Activated CD4-positive, alpha-beta T cell treated with anti-CD3 and anti-CD28 coated beads, Interleukin-2, amount 10 ng/mL, durations not matched to agents 7 days and 5 days (primary cell): ENCODE measurements around the gene CHCT1. TPM values are rescaled to one million over a fixed set of nuclear protein-coding genes. Genes with fewer than 3 reads are reported as not detected.
"Not testable (repeated sequence)": the region's sequence is repeated elsewhere in the genome, so short reads cannot be mapped to it uniquely, and the experiment has no call there.

Source experiments
- CTCF ChIA-PET: fragments of 350-600 bp; sonication (Branson Sonifier 250); formaldehyde crosslinking; loops from one replicate; lab custom pipeline; 2021; ENCODE audit warnings: antibody characterized with exemption; lab: Charles Lee
- POLR2A ChIA-PET: fragments of 350-600 bp; sonication (Branson Sonifier 250); formaldehyde crosslinking; loops from one replicate; lab custom pipeline; 2021; ENCODE audit warnings: antibody characterized with exemption; lab: Charles Lee
- DNase-seq: peaks from one replicate; pipeline ENCODE4 v3.0.0-alpha.2; 2020
- H3K27ac Mint-ChIP-seq: one replicate; pipeline ENCODE4 v1.8.0; 2021; ENCODE audit warnings: mild to moderate bottlenecking, moderate library complexity, mixed read lengths
- H3K27me3 Mint-ChIP-seq: one replicate; pipeline ENCODE4 v1.8.0; 2021; ENCODE audit warnings: mixed read lengths
- H3K36me3 Mint-ChIP-seq: one replicate; pipeline ENCODE4 v1.8.0; 2021; ENCODE audit warnings: low read depth, mixed read lengths
- H3K4me1 Mint-ChIP-seq: one replicate; pipeline ENCODE4 v1.8.0; 2021; ENCODE audit warnings: mixed read lengths
- H3K4me3 Mint-ChIP-seq: one replicate; pipeline ENCODE4 v1.8.0; 2021; ENCODE audit warnings: mild to moderate bottlenecking, moderate library complexity, mixed read lengths
- H3K9me3 Mint-ChIP-seq: one replicate; pipeline ENCODE4 v1.8.0; 2021; ENCODE audit warnings: mixed read lengths
- total RNA-seq, 2 experiments: library from RNA; stranded (reverse); gene quantifications; one replicate each; pipeline ENCODE4 v1.2.3, GENCODE V29; 2021

The CHCT1 gene
- not detected for total RNA-seq

- Mint-ChIP-seq H3K36me3 (no peaks in the 10 kb centered on the region), H3K4me3 (peak within 1 kb of the TSS; percentile 69), H3K4me1 (peaks cover 7% of the 10 kb centered on the region), H3K27me3 (peaks cover 3% of the 10 kb centered on the region), H3K27ac (peak within 1 kb of the TSS; percentile 77), H3K9me3 (no peaks in the 10 kb centered on the region)
- no peak for DNase-seq
- ChIA-PET CTCF (no interaction called here), POLR2A (no interaction called here)
Observed at GRCh38 chr17:60422162-60422665, at the start of gene CHCT1. TSS of gene CHCT1 (plus strand) at chr17:60422489. CDS start at chr17:60422593, 104 bp downstream.

GRCh38 chr17:60372790-60373483 lies 49.4 kb upstream of the CHCT1 start:
- H3K4me1 Mint-ChIP-seq, result peaks cover 17% of the 10 kb centered on the region
- CTCF ChIA-PET, result interaction anchor here (0.6 to 2.0 kb wide), 6 partner anchors 14 to 572 kb away, joined by 3 to 10 read pairs (median 3); no protein-coding TSS in a partner anchor

GRCh38 chr17:60378187-60378586 lies 44.1 kb upstream of the CHCT1 start:
- POLR2A ChIA-PET, H3K27me3 Mint-ChIP-seq, H3K36me3 Mint-ChIP-seq, DNase-seq, H3K27ac Mint-ChIP-seq, H3K4me3 Mint-ChIP-seq, H3K4me1 Mint-ChIP-seq, H3K9me3 Mint-ChIP-seq: not testable (repeated sequence)
- CTCF ChIA-PET, result interaction anchor here (0.6 kb wide), 1 partner anchor 43 kb away, joined by 3 read pairs; no protein-coding TSS in a partner anchor

More at GRCh38 chr17:60372790-60373483, 49.4 kb upstream of the CHCT1 start:
- peaks cover 3% of the 10 kb centered on the region for H3K36me3 Mint-ChIP-seq
- no peaks in the 10 kb centered on the region for H3K27me3 Mint-ChIP-seq
- no peak overlapping the region for H3K4me3 Mint-ChIP-seq
- H3K9me3 Mint-ChIP-seq, result no peaks in the 10 kb centered on the region
- POLR2A ChIA-PET, result no interaction called here
- no peak overlapping the region for H3K27ac Mint-ChIP-seq
- DNase-seq, result no peak

GRCh38 chr17:60379461-60379860 lies 42.8 kb upstream of the CHCT1 start:
- POLR2A ChIA-PET, H3K4me3 Mint-ChIP-seq, H3K9me3 Mint-ChIP-seq, H3K27me3 Mint-ChIP-seq, DNase-seq, H3K36me3 Mint-ChIP-seq, H3K27ac Mint-ChIP-seq, H3K4me1 Mint-ChIP-seq, CTCF ChIA-PET: not testable (repeated sequence)

- H3K9me3 Mint-ChIP-seq, result no peaks in the 10 kb centered on the region
- H3K4me1 Mint-ChIP-seq, result peaks cover 24% of the 10 kb centered on the region
- ChIA-PET CTCF (no interaction called here), POLR2A (no interaction called here)
- H3K36me3 Mint-ChIP-seq, result peaks cover 2% of the 10 kb centered on the region
- no peaks in the 10 kb centered on the region for H3K27me3 Mint-ChIP-seq
- no peak overlapping the region for H3K27ac Mint-ChIP-seq
- DNase-seq, result no peak
- H3K4me3 Mint-ChIP-seq, result no peak overlapping the region
Observed at GRCh38 chr17:60381958-60382357, 40.3 kb upstream of the CHCT1 start.

GRCh38 chr17:60383379-60383778 lies 38.9 kb upstream of the CHCT1 start:
- Mint-ChIP-seq H3K4me3 (no peak overlapping the region), H3K27ac (no peak overlapping the region), H3K4me1 (peaks cover 27% of the 10 kb centered on the region), H3K36me3 (peaks cover 2% of the 10 kb centered on the region), H3K9me3 (no peaks in the 10 kb centered on the region), H3K27me3 (no peaks in the 10 kb centered on the region)
- ChIA-PET POLR2A (no interaction called here), CTCF (interaction anchor here (0.7 to 1.1 kb wide), 3 partner anchors 9 to 254 kb away, joined by 3 read pairs; partner anchors contain the start of gene USP32)
- DNase-seq, result no peak

- H3K4me1 Mint-ChIP-seq, result peaks cover 36% of the 10 kb centered on the region
- H3K4me3 Mint-ChIP-seq, POLR2A ChIA-PET, H3K9me3 Mint-ChIP-seq, DNase-seq, H3K36me3 Mint-ChIP-seq, H3K27me3 Mint-ChIP-seq, H3K27ac Mint-ChIP-seq: not testable (repeated sequence)
- CTCF ChIA-PET, result interaction anchor here (0.7 kb wide), 1 partner anchor 27 kb away, joined by 4 read pairs; no protein-coding TSS in a partner anchor
Observed at GRCh38 chr17:60384921-60385320, 37.4 kb upstream of the CHCT1 start.

GRCh38 chr17:60386147-60387058 lies 35.9 kb upstream of the CHCT1 start:
- H3K4me3 Mint-ChIP-seq, result no peak overlapping the region
- CTCF ChIA-PET, result interaction anchor here (0.6 to 0.8 kb wide), 3 partner anchors 16 to 928 kb away, joined by 3 to 5 read pairs (median 4); no protein-coding TSS in a partner anchor
- H3K36me3 Mint-ChIP-seq, result peaks cover 3% of the 10 kb centered on the region
- no peak overlapping the region for H3K27ac Mint-ChIP-seq
- DNase-seq, result no peak
- POLR2A ChIA-PET, result no interaction called here
- H3K4me1 Mint-ChIP-seq, result peaks cover 47% of the 10 kb centered on the region
- no peaks in the 10 kb centered on the region for H3K9me3 Mint-ChIP-seq
- H3K27me3 Mint-ChIP-seq, result no peaks in the 10 kb centered on the region

- Mint-ChIP-seq H3K36me3 (peaks cover 3% of the 10 kb centered on the region), H3K4me3 (no peak overlapping the region), H3K27me3 (no peaks in the 10 kb centered on the region), H3K9me3 (no peaks in the 10 kb centered on the region), H3K27ac (no peak overlapping the region), H3K4me1 (peaks cover 47% of the 10 kb centered on the region)
- POLR2A ChIA-PET, result no interaction called here
- DNase-seq, result no peak
- CTCF ChIA-PET, result no interaction called here
Observed at GRCh38 chr17:60387666-60388065, 34.6 kb upstream of the CHCT1 start.

GRCh38 chr17:60388742-60389141 lies 33.5 kb upstream of the CHCT1 start:
- Mint-ChIP-seq H3K4me3 (no peak overlapping the region), H3K27ac (no peak overlapping the region), H3K9me3 (no peaks in the 10 kb centered on the region), H3K4me1 (peaks cover 52% of the 10 kb centered on the region), H3K36me3 (peaks cover 1% of the 10 kb centered on the region), H3K27me3 (no peaks in the 10 kb centered on the region)
- POLR2A ChIA-PET, result no interaction called here
- CTCF ChIA-PET, result no interaction called here
- DNase-seq, result no peak

- Mint-ChIP-seq H3K36me3 (peaks cover 4% of the 10 kb centered on the region), H3K9me3 (no peaks in the 10 kb centered on the region), H3K4me3 (peak overlapping the region; percentile 85), H3K4me1 (peaks cover 46% of the 10 kb centered on the region), H3K27ac (no peak overlapping the region), H3K27me3 (no peaks in the 10 kb centered on the region)
- ChIA-PET POLR2A (interaction anchor here (0.6 kb wide), 1 partner anchor 62 kb away, joined by 3 read pairs; no protein-coding TSS in a partner anchor), CTCF (interaction anchor here (0.5 to 1.4 kb wide), 2 partner anchors 26 to 174 kb away, joined by 3 to 4 read pairs; no protein-coding TSS in a partner anchor)
- no peak for DNase-seq
Observed at GRCh38 chr17:60390186-60390585, 32.1 kb upstream of the CHCT1 start.

- peak overlapping the region; percentile 98 for H3K27ac Mint-ChIP-seq
Observed at GRCh38 chr17:60390925-60391470, 31.3 kb upstream of the CHCT1 start.

More at GRCh38 chr17:60390925-60391470, 31.3 kb upstream of the CHCT1 start:
- DNase-seq, result peak; percentile 24
- Mint-ChIP-seq H3K4me3 (peak overlapping the region; percentile 85), H3K27me3 (no peaks in the 10 kb centered on the region), H3K36me3 (peaks cover 4% of the 10 kb centered on the region), H3K9me3 (no peaks in the 10 kb centered on the region), H3K4me1 (peaks cover 49% of the 10 kb centered on the region)
- CTCF ChIA-PET, result interaction anchor here (1.4 kb wide), 1 partner anchor 27 kb away, joined by 3 read pairs; no protein-coding TSS in a partner anchor
- POLR2A ChIA-PET, result no interaction called here
